HFF-Myc (cell line): ENCODE results near the gene ACTA1.
"Not testable (repeated sequence)": the region's sequence is repeated elsewhere in the genome, so short reads cannot be mapped to it uniquely, and the experiment has no call there.

ENCODE experiments used
- DNase-seq: peaks from one replicate; pipeline ENCODE4 v3.0.0-alpha.2; 2011; ENCODE audit warnings: low read depth; ENCODE audit errors: extremely low read depth
- H3K4me3 ChIP-seq: replicated peaks from 2 replicates; pipeline ENCODE4 v1.5.1; 2011; ENCODE audit warnings: low read depth, mild to moderate bottlenecking, control low read depth, low read length
- TF ChIP-seq, protein P1 (sequence below): IDR thresholded peaks from 2 replicates; pipeline ENCODE4 v1.5.1; 2012; ENCODE audit warnings: mild to moderate bottlenecking, low read depth, low read length, control low read depth; ENCODE audit errors: missing control alignments

The ACTA1 gene

GRCh38 chr1:229403573-229403972, 30.3 kb downstream of the ACTA1 start:
- TF ChIP-seq, protein P1, sequence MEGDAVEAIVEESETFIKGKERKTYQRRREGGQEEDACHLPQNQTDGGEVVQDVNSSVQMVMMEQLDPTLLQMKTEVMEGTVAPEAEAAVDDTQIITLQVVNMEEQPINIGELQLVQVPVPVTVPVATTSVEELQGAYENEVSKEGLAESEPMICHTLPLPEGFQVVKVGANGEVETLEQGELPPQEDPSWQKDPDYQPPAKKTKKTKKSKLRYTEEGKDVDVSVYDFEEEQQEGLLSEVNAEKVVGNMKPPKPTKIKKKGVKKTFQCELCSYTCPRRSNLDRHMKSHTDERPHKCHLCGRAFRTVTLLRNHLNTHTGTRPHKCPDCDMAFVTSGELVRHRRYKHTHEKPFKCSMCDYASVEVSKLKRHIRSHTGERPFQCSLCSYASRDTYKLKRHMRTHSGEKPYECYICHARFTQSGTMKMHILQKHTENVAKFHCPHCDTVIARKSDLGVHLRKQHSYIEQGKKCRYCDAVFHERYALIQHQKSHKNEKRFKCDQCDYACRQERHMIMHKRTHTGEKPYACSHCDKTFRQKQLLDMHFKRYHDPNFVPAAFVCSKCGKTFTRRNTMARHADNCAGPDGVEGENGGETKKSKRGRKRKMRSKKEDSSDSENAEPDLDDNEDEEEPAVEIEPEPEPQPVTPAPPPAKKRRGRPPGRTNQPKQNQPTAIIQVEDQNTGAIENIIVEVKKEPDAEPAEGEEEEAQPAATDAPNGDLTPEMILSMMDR: no peak
- DNase-seq: no peak
- no peak overlapping the region for H3K4me3 ChIP-seq

- no peak overlapping the region for H3K4me3 ChIP-seq
- TF ChIP-seq, protein P1: no peak
- DNase-seq: no peak
These were observed 30.9 kb downstream of the ACTA1 start for GRCh38 chr1:229402993-229403392.

DNA sequence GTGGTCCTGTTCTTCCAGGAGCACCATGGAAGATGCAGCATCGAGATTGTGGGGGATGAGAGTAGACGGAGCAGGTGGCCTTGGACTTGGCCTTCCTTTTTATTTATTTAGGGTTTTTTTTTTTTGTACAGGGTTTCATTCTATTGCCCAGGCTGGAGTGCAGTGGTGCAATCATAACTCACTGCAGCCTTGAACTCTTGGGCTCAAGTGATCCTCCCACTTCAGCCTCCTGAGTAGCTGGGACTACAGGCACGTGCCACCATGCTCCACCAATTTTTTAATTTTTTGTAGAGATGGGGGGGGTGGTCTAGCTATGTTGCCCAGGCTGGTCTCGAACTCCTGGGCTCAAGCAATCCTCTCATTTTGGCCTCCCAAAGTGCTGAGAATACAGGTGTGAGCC, 31.6 kb downstream of the ACTA1 start:
- DNase-seq, H3K4me3 ChIP-seq: not testable (repeated sequence)

- DNase-seq: no peak
- no peak overlapping the region for H3K4me3 ChIP-seq
- TF ChIP-seq, protein P1: no peak
These were observed 36.1 kb downstream of the ACTA1 start for GRCh38 chr1:229397762-229398161.

DNA sequence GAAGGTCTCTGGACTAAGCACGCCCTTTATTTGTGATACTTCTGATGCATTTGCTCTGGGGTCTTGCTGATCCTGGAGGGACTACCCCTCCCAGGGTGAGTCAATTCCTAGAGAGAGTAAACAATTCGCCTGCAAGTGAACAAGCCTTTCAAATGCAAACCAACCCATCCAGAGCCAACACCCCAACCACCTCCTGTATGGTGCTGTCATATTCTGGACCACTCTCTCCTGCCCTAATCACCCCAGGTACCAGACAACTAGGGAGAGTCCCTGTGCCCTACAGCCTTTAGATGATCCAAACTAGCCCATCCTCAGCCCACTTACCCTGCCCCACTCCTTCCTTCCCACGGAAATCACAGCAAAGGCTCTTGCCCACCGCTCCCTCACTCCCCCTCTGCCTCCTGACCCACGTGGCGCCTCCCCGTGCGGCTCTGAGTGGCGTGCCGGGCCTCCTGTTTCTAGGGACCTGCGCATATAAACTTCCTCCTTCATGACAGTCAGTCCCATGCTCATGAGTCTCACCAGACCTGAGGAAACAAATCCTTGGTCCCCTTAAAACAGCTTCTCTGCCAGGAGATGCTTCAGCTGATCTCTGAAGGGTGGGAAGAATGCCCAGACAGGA, 37.2 kb downstream of the ACTA1 start:
- H3K4me3 ChIP-seq: no peak overlapping the region
- DNase-seq: no peak
- TF ChIP-seq, protein P1: no peak

- not testable (repeated sequence) for DNase-seq, H3K4me3 ChIP-seq
These were observed 39.4 kb downstream of the ACTA1 start for GRCh38 chr1:229394517-229394916.

- no peak for DNase-seq
- TF ChIP-seq, protein P1: no peak
- no peak overlapping the region for H3K4me3 ChIP-seq
These were observed 41.0 kb downstream of the ACTA1 start for GRCh38 chr1:229392936-229393335.

GRCh38 chr1:229390130-229390529, 43.8 kb downstream of the ACTA1 start:
- no peak overlapping the region for H3K4me3 ChIP-seq
- DNase-seq: no peak
- TF ChIP-seq, protein P1: no peak
